Thyroid gland (tissue), 4 donors: Measurements from ENCODE around the gene KRTAP5-5.

Experiments used
- CTCF ChIP-seq, 6 experiments: fragments of 200-600 bp in 3 of 6; fragments of 450-650 bp in 3 of 6; sonication (generic) in 3 of 6; IDR thresholded peaks; one replicate each; pipeline ENCODE4 v1.5.1; 2016 to 2019; ENCODE audit warnings: antibody characterized with exemption in 6 of 6, mild to moderate bottlenecking in 2 of 6, inconsistent platforms in 1 of 6, moderate library complexity in 1 of 6
- POLR2A ChIP-seq, 2 donors: fragments of 450-650 bp; IDR thresholded peaks; one replicate each; pipeline ENCODE4 v1.6.1; 2017; ENCODE audit warnings: antibody characterized with exemption in 2 of 2, mild to moderate bottlenecking in 2 of 2, moderate library complexity in 1 of 2

GRCh38 chr11:1597994-1598380 lies 31.6 kb upstream of the KRTAP5-5 start, which contains the start of gene KRTAP5-2:
- no peak for TF ChIP-seq CTCF (IDR thresholded peaks at IDR 0.05)
- TF ChIP-seq POLR2A (IDR thresholded peaks at IDR 0.05), result no peak
